ENCODE results near the gene PIK3CD.

Gene PIK3CD

GRCh38 chr1:9774712-9775679 lies 123.5 kb downstream of the PIK3CD start:
- Histone ChIP-seq H3K4me3 (ENCODE audit: low read length) (no peak overlapping the region), H3K4me1 (ENCODE audit: control insufficient read depth, low read length) (peaks cover 5% of the 10 kb centered on the region), H3K79me2 (ENCODE audit: control insufficient read depth, low read length) (peaks cover 93% of the 10 kb centered on the region), H3K27ac (ENCODE audit: low read depth, low read length) (no peak overlapping the region), H3K9me3 (ENCODE audit: control insufficient read depth, insufficient read depth, low read length) (no peaks in the 10 kb centered on the region), H3K4me2 (ENCODE audit: low read length) (no peak overlapping the region), H3F3A (ENCODE audit: control insufficient read depth, insufficient read depth) (peaks cover 4% of the 10 kb centered on the region; the same call in 1 of the 2 replicates), H3K36me3 (ENCODE audit: control insufficient read depth, low read length) (peaks cover 38% of the 10 kb centered on the region), H3K9me2 (replicated peaks; ENCODE audit: control insufficient read depth, low read length) (no peaks in the 10 kb centered on the region), H4K20me1 (ENCODE audit: control insufficient read depth, insufficient read depth, low read depth, low read length) (peaks cover 12% of the 10 kb centered on the region; the same call in 1 of the 2 replicates), H3K27me3 (ENCODE audit: control insufficient read depth, low read length) (no peaks in the 10 kb centered on the region)
- no peak for TF ChIP-seq EZH2phosphoT487 (IDR thresholded peaks at IDR 0.05; ENCODE audit: borderline replicate concordance, low read length)
- no peak for TF ChIP-seq CTCF (IDR thresholded peaks at IDR 0.05; ENCODE audit: low read depth, low read length, poor library complexity, severe bottlenecking)

- H3K79me2 ChIP-seq (ENCODE audit: control insufficient read depth, low read length), result peaks cover 96% of the 10 kb centered on the region
- no peak overlapping the region for H3K4me3 ChIP-seq (ENCODE audit: low read length)
- peaks cover 36% of the 10 kb centered on the region for H3K36me3 ChIP-seq (ENCODE audit: control insufficient read depth, low read length)
- H3K9me2 ChIP-seq (replicated peaks; ENCODE audit: control insufficient read depth, low read length), result no peaks in the 10 kb centered on the region
- H3K27me3 ChIP-seq (ENCODE audit: control insufficient read depth, low read length), result no peaks in the 10 kb centered on the region
- H3K9me3 ChIP-seq (ENCODE audit: control insufficient read depth, insufficient read depth, low read length), result no peaks in the 10 kb centered on the region
- no peak overlapping the region for H3K4me2 ChIP-seq (ENCODE audit: low read length)
- peaks cover 8% of the 10 kb centered on the region; the same call in 1 of the 2 replicates for H3F3A ChIP-seq (ENCODE audit: control insufficient read depth, insufficient read depth)
- peaks cover 12% of the 10 kb centered on the region; the same call in 1 of the 2 replicates for H4K20me1 ChIP-seq (ENCODE audit: control insufficient read depth, insufficient read depth, low read depth, low read length)
- no peak for TF ChIP-seq EZH2phosphoT487 (IDR thresholded peaks at IDR 0.05; ENCODE audit: borderline replicate concordance, low read length)
- no peak for TF ChIP-seq CTCF (IDR thresholded peaks at IDR 0.05; ENCODE audit: low read depth, low read length, poor library complexity, severe bottlenecking)
- no peak overlapping the region for H3K27ac ChIP-seq (ENCODE audit: low read depth, low read length)
- peaks cover 11% of the 10 kb centered on the region for H3K4me1 ChIP-seq (ENCODE audit: control insufficient read depth, low read length)
These were observed 125.2 kb downstream of the PIK3CD start for GRCh38 chr1:9776685-9777084.
